ENCODE results near the gene MED20.

Gene MED20

GRCh38 chr6:41922154-41922553 lies 1.2 kb upstream of the MED20 start:
- no peak for TF ChIP-seq CTCF (conservative IDR thresholded peaks at IDR 0.05; ENCODE audit: low read depth, low read length)
- DNase-seq (ENCODE audit: low read depth) = no peak
- H3K4me3 ChIP-seq (ENCODE audit: low read length) = peak overlapping the region; percentile 99

GRCh38 chr6:41921712-41921998 lies 716 bp upstream of the MED20 start:
- H3K4me3 ChIP-seq (ENCODE audit: low read length) = peak overlapping the region; percentile 99
- TF ChIP-seq CTCF (conservative IDR thresholded peaks at IDR 0.05; ENCODE audit: low read depth, low read length) = no peak
- no peak for DNase-seq (ENCODE audit: low read depth)

- TF ChIP-seq CTCF (conservative IDR thresholded peaks at IDR 0.05; ENCODE audit: low read depth, low read length) = no peak
- no peak overlapping the region for H3K4me3 ChIP-seq (ENCODE audit: low read length)
- peak; percentile 73 for DNase-seq (ENCODE audit: low read depth)
Measured at GRCh38 chr6:41917528-41917927, 3.4 kb downstream of the MED20 start.

GRCh38 chr6:41914869-41915530 lies 5.9 kb downstream of the MED20 start:
- DNase-seq (ENCODE audit: low read depth) = no peak
- H3K4me3 ChIP-seq (ENCODE audit: low read length) = no peak overlapping the region
- no peak for TF ChIP-seq CTCF (conservative IDR thresholded peaks at IDR 0.05; ENCODE audit: low read depth, low read length)

- DNase-seq (ENCODE audit: low read depth) = no peak
- no peak for TF ChIP-seq CTCF (conservative IDR thresholded peaks at IDR 0.05; ENCODE audit: low read depth, low read length)
- no peak overlapping the region for H3K4me3 ChIP-seq (ENCODE audit: low read length)
Measured at GRCh38 chr6:41914343-41914742, 6.6 kb downstream of the MED20 start.

- TF ChIP-seq CTCF (conservative IDR thresholded peaks at IDR 0.05; ENCODE audit: low read depth, low read length) = no peak
- DNase-seq (ENCODE audit: low read depth) = no peak
- no peak overlapping the region for H3K4me3 ChIP-seq (ENCODE audit: low read length)
Measured at GRCh38 chr6:41909727-41910126, 11.2 kb downstream of the MED20 start.

- TF ChIP-seq CTCF (conservative IDR thresholded peaks at IDR 0.05; ENCODE audit: low read depth, low read length) = peak; percentile 33
- no peak overlapping the region for H3K4me3 ChIP-seq (ENCODE audit: low read length)
- DNase-seq (ENCODE audit: low read depth) = no peak
Measured at GRCh38 chr6:41901882-41902519, 18.9 kb downstream of the MED20 start.

All from retinal pigment epithelial cell (primary cell).